HG03025 (cell line): ENCODE measurements around the gene MYO10.
"Not testable (repeated sequence)": the region's sequence is repeated elsewhere in the genome, so short reads cannot be mapped to it uniquely, and the experiment has no call there.

ENCODE experiments used
- ATAC-seq: cut with Tn5 transposase; IDR thresholded peaks from one replicate; pipeline ENCODE4 v1.9.1; 2021; ENCODE audit warnings: mild to moderate bottlenecking, moderate library complexity; ENCODE audit not compliant: unreplicated experiment, low FRiP score

MYO10 gene

GRCh38 chr5:16936150-16936988, at the start of gene MYO10:
MYO10 (minus strand) TSS chr5:16936288; CDS start chr5:16935808, 480 bp downstream.
- ATAC-seq: no peak

- not testable (repeated sequence) for ATAC-seq
These were observed 49.2 kb upstream of the MYO10 start for GRCh38 chr5:16985304-16985703.

GRCh38 chr5:16983972-16984371, 47.9 kb upstream of the MYO10 start:
- no peak for ATAC-seq

GRCh38 chr5:16983022-16983639, 47.0 kb upstream of the MYO10 start:
- ATAC-seq: no peak

GRCh38 chr5:16981700-16982099, 45.6 kb upstream of the MYO10 start:
- ATAC-seq: no peak

GRCh38 chr5:16980983-16981382, 44.9 kb upstream of the MYO10 start:
- ATAC-seq: no peak

GRCh38 chr5:16978296-16978695, 42.2 kb upstream of the MYO10 start:
- no peak for ATAC-seq

- ATAC-seq: peak; percentile 35
These were observed 40.5 kb upstream of the MYO10 start for GRCh38 chr5:16976625-16977008.

GRCh38 chr5:16975950-16976624, 40.0 kb upstream of the MYO10 start:
- peak; percentile 57 for ATAC-seq

GRCh38 chr5:16974981-16975380, 38.9 kb upstream of the MYO10 start:
- ATAC-seq: no peak

GRCh38 chr5:16970826-16971225, 34.7 kb upstream of the MYO10 start:
- ATAC-seq: no peak

- no peak for ATAC-seq
These were observed 34.2 kb upstream of the MYO10 start for GRCh38 chr5:16970260-16970659.

- ATAC-seq: no peak
These were observed 29.5 kb upstream of the MYO10 start for GRCh38 chr5:16965581-16965980.

GRCh38 chr5:16963821-16964220, 27.7 kb upstream of the MYO10 start:
- ATAC-seq: no peak

GRCh38 chr5:16961131-16961530, 25.0 kb upstream of the MYO10 start:
- no peak for ATAC-seq

- ATAC-seq: no peak
These were observed 21.5 kb upstream of the MYO10 start for GRCh38 chr5:16957304-16958196.

GRCh38 chr5:16953729-16954128, 17.6 kb upstream of the MYO10 start:
- ATAC-seq: no peak

- no peak for ATAC-seq
These were observed 17.0 kb upstream of the MYO10 start for GRCh38 chr5:16952968-16953671.

GRCh38 chr5:16946725-16947124, 10.6 kb upstream of the MYO10 start:
- no peak for ATAC-seq
